SJSA1 (cell line): ENCODE measurements around the gene STYXL1. TPM values are rescaled to one million over a fixed set of nuclear protein-coding genes. Genes with fewer than 3 reads are reported as not detected.

ENCODE experiments used
- total RNA-seq: library from RNA; depleted of rRNA; stranded (reverse); fragments of >200 nt; shearing (Covaris generic); gene quantifications from 2 replicates; pipeline ENCODE4 v1.2.3, GENCODE V29; 2014; rRNA removed

Gene STYXL1
- total RNA-seq, 1 experiment from 2014 or later: 78.4 TPM

Other genes with a start within 250 kb of the STYXL1 start
- gene CCL24, start 234.2 kb downstream of the STYXL1 start, total RNA-seq: 0.45 TPM in 1 of 2 replicates, not detected in the other
- gene RHBDD2, start 169.0 kb downstream of the STYXL1 start, total RNA-seq: 39.5 and 46.2 TPM in 2 replicates
- 82.8 and 115 TPM in 2 replicates for gene POR, start 132.8 kb downstream of the STYXL1 start, total RNA-seq
- 13.5 and 17.2 TPM in 2 replicates for gene TMEM120A, start 53.4 kb downstream of the STYXL1 start, total RNA-seq
- 69.9 and 72.2 TPM in 2 replicates for gene MDH2, start 106 bp upstream of the STYXL1 start, total RNA-seq
- gene SRRM3, start 153.9 kb upstream of the STYXL1 start, total RNA-seq: 0.24 TPM in 1 of 2 replicates, not detected in the other